ENCODE results near the gene ORC2.

DNA sequence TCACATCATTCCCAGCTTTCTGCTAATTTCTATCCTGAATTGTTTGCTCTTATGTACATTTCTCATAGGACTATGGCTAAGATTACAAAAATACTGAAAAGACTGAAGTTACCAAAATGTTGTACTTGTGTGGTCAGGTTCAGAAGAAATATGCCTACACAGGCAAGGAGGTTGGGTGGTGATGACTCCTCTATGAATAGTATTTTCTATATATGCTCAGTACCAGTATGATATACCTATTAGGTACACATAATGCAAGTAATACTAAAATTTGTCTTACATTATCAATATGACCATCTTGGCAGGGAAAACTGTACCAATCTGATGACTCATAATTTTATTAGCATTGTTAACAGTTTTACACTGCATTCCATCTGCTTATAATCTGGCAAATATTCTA lies 12.2 kb upstream of the ORC2 start:
- TF ChIP-seq, protein P1, sequence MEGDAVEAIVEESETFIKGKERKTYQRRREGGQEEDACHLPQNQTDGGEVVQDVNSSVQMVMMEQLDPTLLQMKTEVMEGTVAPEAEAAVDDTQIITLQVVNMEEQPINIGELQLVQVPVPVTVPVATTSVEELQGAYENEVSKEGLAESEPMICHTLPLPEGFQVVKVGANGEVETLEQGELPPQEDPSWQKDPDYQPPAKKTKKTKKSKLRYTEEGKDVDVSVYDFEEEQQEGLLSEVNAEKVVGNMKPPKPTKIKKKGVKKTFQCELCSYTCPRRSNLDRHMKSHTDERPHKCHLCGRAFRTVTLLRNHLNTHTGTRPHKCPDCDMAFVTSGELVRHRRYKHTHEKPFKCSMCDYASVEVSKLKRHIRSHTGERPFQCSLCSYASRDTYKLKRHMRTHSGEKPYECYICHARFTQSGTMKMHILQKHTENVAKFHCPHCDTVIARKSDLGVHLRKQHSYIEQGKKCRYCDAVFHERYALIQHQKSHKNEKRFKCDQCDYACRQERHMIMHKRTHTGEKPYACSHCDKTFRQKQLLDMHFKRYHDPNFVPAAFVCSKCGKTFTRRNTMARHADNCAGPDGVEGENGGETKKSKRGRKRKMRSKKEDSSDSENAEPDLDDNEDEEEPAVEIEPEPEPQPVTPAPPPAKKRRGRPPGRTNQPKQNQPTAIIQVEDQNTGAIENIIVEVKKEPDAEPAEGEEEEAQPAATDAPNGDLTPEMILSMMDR (conservative IDR thresholded peaks at IDR 0.05 in 1 of 2, IDR thresholded peaks at IDR 0.05 in 1 of 2; ENCODE audit: extremely low read depth in 1 of 2, insufficient read depth in 1 of 2, low read depth in 1 of 2, low read length in 2 of 2) = no peak
- no peak for TF ChIP-seq EZH2 (IDR thresholded peaks at IDR 0.05; ENCODE audit: borderline replicate concordance, low read length)

Measured in mammary epithelial cell (primary cell).